K562 (cell line): ENCODE data around the gene PNRC1. TPM values are rescaled to one million over a fixed set of nuclear protein-coding genes. Genes with fewer than 3 reads are reported as not detected.

Source experiments
- MEIS2 ChIP-seq: fragments of 450-650 bp; IDR thresholded peaks from 2 replicates; pipeline ENCODE4 v1.6.1; 2014; ENCODE audit warnings: mild to moderate bottlenecking; ENCODE audit not compliant: partially characterized antibody
- POLR2AphosphoS5 ChIP-seq: IDR thresholded peaks from 2 replicates; pipeline ENCODE4 v1.6.1; 2011; ENCODE audit warnings: mild to moderate bottlenecking, low read depth, low read length, moderate library complexity; ENCODE audit not compliant: control insufficient read depth, insufficient read depth
- PRMT5 ChIP-seq: sonication (generic); formaldehyde crosslinking; IDR thresholded peaks from 2 replicates; pipeline ENCODE4 v1.5.0; 2020; ENCODE audit warnings: missing genetic modification reagents
- PRPF4 ChIP-seq: fragments of 200-400 bp; formaldehyde crosslinking; IDR thresholded peaks from one replicate; pipeline ENCODE4 v1.6.1; 2017; ENCODE audit warnings: low read length, low read depth, mild to moderate bottlenecking; ENCODE audit not compliant: insufficient read depth, poor library complexity, severe bottlenecking
- RFX7 ChIP-seq: fragments of 250-450 bp; sonication (Bioruptor Pico); IDR thresholded peaks from 2 replicates; pipeline ENCODE4 v1.5.1; 2021; ENCODE audit warnings: mild to moderate bottlenecking
- SMARCC2 ChIP-seq: fragments of 450-650 bp; IDR thresholded peaks from 2 replicates; pipeline ENCODE4 v1.6.1; 2017; ENCODE audit warnings: antibody characterized with exemption, moderate library complexity, mild to moderate bottlenecking, low read depth
- SPI1 ChIP-seq: IDR thresholded peaks from 2 replicates; pipeline ENCODE4 v1.6.1; 2011; ENCODE audit warnings: low read depth, low read length, control low read depth, borderline replicate concordance
- TAF15 ChIP-seq: fragments of 200-400 bp; formaldehyde crosslinking; IDR thresholded peaks from 2 replicates; pipeline ENCODE4 v1.6.1; 2017; ENCODE audit warnings: mild to moderate bottlenecking, low read depth, low read length, moderate library complexity
- ZNF140 ChIP-seq: fragments of 250-450 bp; sonication (Bioruptor Pico); IDR thresholded peaks from 2 replicates; pipeline ENCODE4 v1.8.0; 2021; ENCODE audit warnings: moderate library complexity, mild to moderate bottlenecking, inconsistent platforms
- ZNF408 ChIP-seq: fragments of 250-450 bp; sonication (Bioruptor Pico); IDR thresholded peaks from 2 replicates; pipeline ENCODE4 v1.4.0; 2020; ENCODE audit warnings: low read depth, mild to moderate bottlenecking, moderate library complexity
- polyA plus RNA-seq, 8 experiments: library from polyadenylated mRNA; depleted of rRNA in 4 of 8; stranded (reverse) in 5 of 8; unstranded in 3 of 8; fragments of >200 nt; fragmentation: Nextera tagmentation in 2 of 8; fragmentation: Illumina TruSeq in 1 of 8; extraction: Ambion mirVana in 2 of 8; extraction: Trizol in 1 of 8; gene quantifications; 2 replicates each; pipeline versions ENCODE4 v1.2.1 to v1.2.3, GENCODE V29; 2011 to 2014; ENCODE audit warnings: inconsistent platforms in 1 of 8, missing spikeins in 1 of 8
- total RNA-seq, 7 experiments: library from RNA; depleted of rRNA in 6 of 7; stranded (reverse); fragments of >200 nt in 6 of 7; fragmentation: Illumina TruSeq in 2 of 7; extraction: Trizol in 2 of 7; gene quantifications; 2 replicates each; pipeline versions ENCODE4 v1.2.1 to v1.2.3, GENCODE V29; 2011 to 2021; ENCODE audit warnings: low replicate concordance in 1 of 7
- TF ChIP-seq, protein P1 (sequence below): sonication (generic); formaldehyde crosslinking; IDR thresholded peaks from 2 replicates; pipeline ENCODE4 v1.8.0; 2022; ENCODE audit warnings: mild to moderate bottlenecking, missing genetic modification reagents
- TF ChIP-seq, protein P2 (sequence below), 2 experiments: fragments of 450-650 bp; conservative IDR thresholded peaks; 2 replicates each; pipeline ENCODE4 v1.6.1; 2017; ENCODE audit warnings: mild to moderate bottlenecking in 2 of 2, moderate library complexity in 2 of 2
- TF ChIP-seq, protein P3 (sequence below): sonication (generic); formaldehyde crosslinking; IDR thresholded peaks from 2 replicates; pipeline ENCODE4 v1.9.0; 2022; ENCODE audit warnings: mild to moderate bottlenecking, missing genetic modification reagents

The PNRC1 gene
- total and polyA plus RNA-seq, 9 of the 15 experiments (the other 6 are each of a cell fraction or from before 2014, with no cell fraction given) = 1.2 to 10.8 (median 6.5) TPM

DNA sequence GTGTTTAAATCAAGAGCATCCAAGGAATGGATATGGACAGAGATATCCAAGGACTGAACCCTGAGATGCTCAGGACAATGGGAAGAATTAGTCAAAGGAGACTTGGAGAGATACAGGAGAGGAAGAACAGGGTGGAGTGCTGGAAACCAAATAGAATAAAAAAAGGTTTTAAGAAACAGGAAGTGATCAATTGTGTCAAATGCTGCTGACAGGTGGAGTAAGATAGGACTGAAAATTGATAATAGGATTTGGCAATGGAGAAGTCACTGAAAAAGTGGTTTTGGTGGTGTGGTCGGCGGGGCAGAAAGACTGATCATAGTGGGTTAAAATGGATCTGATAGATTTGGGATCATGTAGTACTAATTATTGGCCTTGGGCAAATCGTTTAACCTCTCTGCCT is 37.9 kb upstream of the PNRC1 start (continued):
- TF ChIP-seq, protein P1, sequence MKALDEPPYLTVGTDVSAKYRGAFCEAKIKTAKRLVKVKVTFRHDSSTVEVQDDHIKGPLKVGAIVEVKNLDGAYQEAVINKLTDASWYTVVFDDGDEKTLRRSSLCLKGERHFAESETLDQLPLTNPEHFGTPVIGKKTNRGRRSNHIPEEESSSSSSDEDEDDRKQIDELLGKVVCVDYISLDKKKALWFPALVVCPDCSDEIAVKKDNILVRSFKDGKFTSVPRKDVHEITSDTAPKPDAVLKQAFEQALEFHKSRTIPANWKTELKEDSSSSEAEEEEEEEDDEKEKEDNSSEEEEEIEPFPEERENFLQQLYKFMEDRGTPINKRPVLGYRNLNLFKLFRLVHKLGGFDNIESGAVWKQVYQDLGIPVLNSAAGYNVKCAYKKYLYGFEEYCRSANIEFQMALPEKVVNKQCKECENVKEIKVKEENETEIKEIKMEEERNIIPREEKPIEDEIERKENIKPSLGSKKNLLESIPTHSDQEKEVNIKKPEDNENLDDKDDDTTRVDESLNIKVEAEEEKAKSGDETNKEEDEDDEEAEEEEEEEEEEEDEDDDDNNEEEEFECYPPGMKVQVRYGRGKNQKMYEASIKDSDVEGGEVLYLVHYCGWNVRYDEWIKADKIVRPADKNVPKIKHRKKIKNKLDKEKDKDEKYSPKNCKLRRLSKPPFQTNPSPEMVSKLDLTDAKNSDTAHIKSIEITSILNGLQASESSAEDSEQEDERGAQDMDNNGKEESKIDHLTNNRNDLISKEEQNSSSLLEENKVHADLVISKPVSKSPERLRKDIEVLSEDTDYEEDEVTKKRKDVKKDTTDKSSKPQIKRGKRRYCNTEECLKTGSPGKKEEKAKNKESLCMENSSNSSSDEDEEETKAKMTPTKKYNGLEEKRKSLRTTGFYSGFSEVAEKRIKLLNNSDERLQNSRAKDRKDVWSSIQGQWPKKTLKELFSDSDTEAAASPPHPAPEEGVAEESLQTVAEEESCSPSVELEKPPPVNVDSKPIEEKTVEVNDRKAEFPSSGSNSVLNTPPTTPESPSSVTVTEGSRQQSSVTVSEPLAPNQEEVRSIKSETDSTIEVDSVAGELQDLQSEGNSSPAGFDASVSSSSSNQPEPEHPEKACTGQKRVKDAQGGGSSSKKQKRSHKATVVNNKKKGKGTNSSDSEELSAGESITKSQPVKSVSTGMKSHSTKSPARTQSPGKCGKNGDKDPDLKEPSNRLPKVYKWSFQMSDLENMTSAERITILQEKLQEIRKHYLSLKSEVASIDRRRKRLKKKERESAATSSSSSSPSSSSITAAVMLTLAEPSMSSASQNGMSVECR (CRISPR knock-in tag) = no peak
- TF ChIP-seq POLR2AphosphoS5 (no peak), TAF15 (no peak), ZNF140 (no peak), SMARCC2 (no peak), PRPF4 (no peak), RFX7 (CRISPR knock-in tag) (no peak), MEIS2 (peak; percentile 32), SPI1 (peak; percentile 62; the same call in 1 of the 2 replicates), PRMT5 (no peak), ZNF408 (CRISPR knock-in tag) (no peak)
- TF ChIP-seq, protein P2, sequence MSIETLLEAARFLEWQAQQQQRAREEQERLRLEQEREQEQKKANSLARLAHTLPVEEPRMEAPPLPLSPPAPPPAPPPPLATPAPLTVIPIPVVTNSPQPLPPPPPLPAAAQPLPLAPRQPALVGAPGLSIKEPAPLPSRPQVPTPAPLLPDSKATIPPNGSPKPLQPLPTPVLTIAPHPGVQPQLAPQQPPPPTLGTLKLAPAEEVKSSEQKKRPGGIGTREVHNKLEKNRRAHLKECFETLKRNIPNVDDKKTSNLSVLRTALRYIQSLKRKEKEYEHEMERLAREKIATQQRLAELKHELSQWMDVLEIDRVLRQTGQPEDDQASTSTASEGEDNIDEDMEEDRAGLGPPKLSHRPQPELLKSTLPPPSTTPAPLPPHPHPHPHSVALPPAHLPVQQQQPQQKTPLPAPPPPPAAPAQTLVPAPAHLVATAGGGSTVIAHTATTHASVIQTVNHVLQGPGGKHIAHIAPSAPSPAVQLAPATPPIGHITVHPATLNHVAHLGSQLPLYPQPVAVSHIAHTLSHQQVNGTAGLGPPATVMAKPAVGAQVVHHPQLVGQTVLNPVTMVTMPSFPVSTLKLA (conservative IDR thresholded peaks at IDR 0.05) = no peak
- TF ChIP-seq, protein P3, sequence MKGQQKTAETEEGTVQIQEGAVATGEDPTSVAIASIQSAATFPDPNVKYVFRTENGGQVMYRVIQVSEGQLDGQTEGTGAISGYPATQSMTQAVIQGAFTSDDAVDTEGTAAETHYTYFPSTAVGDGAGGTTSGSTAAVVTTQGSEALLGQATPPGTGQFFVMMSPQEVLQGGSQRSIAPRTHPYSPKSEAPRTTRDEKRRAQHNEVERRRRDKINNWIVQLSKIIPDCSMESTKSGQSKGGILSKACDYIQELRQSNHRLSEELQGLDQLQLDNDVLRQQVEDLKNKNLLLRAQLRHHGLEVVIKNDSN (CRISPR knock-in tag) = no peak
